Measurements from ENCODE around the gene STX10. TPM values are rescaled to one million over a fixed set of nuclear protein-coding genes. Genes with fewer than 3 reads are reported as not detected.

Gene STX10
- polyA plus RNA-seq, 4 donors, result 55.8 to 71.7 (median 57.1) TPM

Other genes with a start within 250 kb of the STX10 start
- 1 to 10 TPM; 2.0 to 5.4 (median 2.7) TPM for gene SYCE2, start 231.1 kb downstream of the STX10 start, polyA plus RNA-seq (ENCODE audit: insufficient read length in 4 of 4)
- gene FARSA, start 216.7 kb downstream of the STX10 start, polyA plus RNA-seq (ENCODE audit: insufficient read length in 4 of 4), result 10 to 100 TPM; 32.3 to 59.0 (median 45.4) TPM
- gene CALR, start 211.8 kb downstream of the STX10 start, polyA plus RNA-seq (ENCODE audit: insufficient read length in 4 of 4), result 100 to 1,000 TPM; 715 to 943 (median 905) TPM
- gene RAD23A, start 204.5 kb downstream of the STX10 start, polyA plus RNA-seq (ENCODE audit: insufficient read length in 4 of 4), result 10 to 100 TPM; 68.2 to 96.0 (median 74.4) TPM
- gene GADD45GIP1, start 193.2 kb downstream of the STX10 start, polyA plus RNA-seq (ENCODE audit: insufficient read length in 4 of 4), result 10 to 100 TPM; 23.2 to 46.5 (median 28.4) TPM
- under 1 TPM in 2 of 4 donors, not detected in 2; 0.08 to 0.10 TPM for gene DAND5, start 180.8 kb downstream of the STX10 start, polyA plus RNA-seq (ENCODE audit: insufficient read length in 4 of 4)
- gene NFIX, start 154.9 kb downstream of the STX10 start, polyA plus RNA-seq (ENCODE audit: insufficient read length in 4 of 4), result 100 to 1,000 TPM in 1 of 4 donors, 10 to 100 TPM in 3; 18.9 to 130 (median 23.3) TPM
- gene LYL1, start 47.5 kb downstream of the STX10 start, polyA plus RNA-seq (ENCODE audit: insufficient read length in 4 of 4), result 1 to 10 TPM; 3.5 to 8.1 (median 5.3) TPM
- gene TRMT1, start 33.6 kb downstream of the STX10 start, polyA plus RNA-seq (ENCODE audit: insufficient read length in 4 of 4), result 10 to 100 TPM; 26.0 to 44.9 (median 35.0) TPM
- 10 to 100 TPM; 12.7 to 33.2 (median 22.0) TPM for gene NACC1, start 32.1 kb downstream of the STX10 start, polyA plus RNA-seq (ENCODE audit: insufficient read length in 4 of 4)
- gene IER2, start within 50 bp of the STX10 start, polyA plus RNA-seq (ENCODE audit: insufficient read length in 4 of 4), result 100 to 1,000 TPM in 1 of 4 donors, 10 to 100 TPM in 3; 50.6 to 480 (median 68.7) TPM

All from left renal pelvis (tissue), 4 donors.